Dedifferentiated amniotic fluid mesenchymal stem cell (primary cell): ENCODE measurements around the gene PGP.

Experiments
- DNase-seq: peaks from one replicate; pipeline ENCODE4 v3.0.0-alpha.2; 2016; ENCODE audit errors: extremely low spot score

PGP gene

GRCh38 chr16:2163211-2163881, 51.3 kb downstream of the PGP start:
- DNase-seq, result no peak

DNA sequence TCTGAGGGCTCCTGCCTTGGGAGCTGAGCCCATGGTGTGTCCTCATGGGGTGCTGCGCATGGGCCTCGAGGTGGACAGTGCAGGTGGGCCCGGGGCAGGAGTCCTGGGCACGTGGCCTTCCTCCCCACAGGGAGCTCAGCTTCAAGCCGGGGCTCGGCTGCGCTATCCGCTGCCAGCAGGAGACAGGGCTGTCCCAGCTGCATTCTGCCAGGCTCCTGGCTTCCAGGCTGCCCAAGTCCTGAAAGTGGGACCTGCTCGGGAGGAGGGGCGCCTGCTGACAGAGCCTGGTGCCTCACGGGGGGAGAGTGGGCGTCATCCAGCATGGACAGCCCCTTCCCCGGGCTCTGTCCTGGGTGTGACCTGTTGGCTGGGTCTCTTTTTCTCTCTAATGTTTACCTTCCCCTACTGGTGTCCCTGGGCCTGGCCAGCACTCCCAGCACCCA, 51.9 kb downstream of the PGP start:
- DNase-seq, result no peak

DNA sequence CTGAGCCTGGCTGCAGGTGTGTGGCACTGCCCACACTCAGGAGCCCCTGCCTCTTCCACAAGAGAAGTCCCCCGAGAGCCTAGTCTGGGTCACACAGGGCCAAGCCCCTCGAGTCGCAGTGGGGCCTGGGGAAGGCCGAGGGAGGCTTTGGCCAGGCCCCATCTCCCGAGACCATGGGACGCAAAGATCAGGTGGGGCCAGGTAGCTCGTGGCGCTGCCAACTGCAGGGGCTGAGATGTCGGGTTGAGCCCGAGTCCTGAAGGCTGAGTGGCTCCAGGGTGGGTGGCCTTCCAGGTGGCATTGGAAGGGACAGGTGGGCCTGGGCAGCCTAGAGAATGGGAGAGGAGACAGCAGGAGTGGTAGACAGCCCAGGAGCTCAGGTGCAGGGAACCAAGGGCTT, 52.7 kb downstream of the PGP start:
- no peak for DNase-seq
